HG02970 (cell line): ENCODE data around the gene CCDC175.

Experiments
- ATAC-seq: cut with Tn5 transposase; IDR thresholded peaks from one replicate; pipeline ENCODE4 v1.9.1; 2021; ENCODE audit warnings: mild to moderate bottlenecking, moderate library complexity, moderate number of reproducible peaks; ENCODE audit not compliant: unreplicated experiment, low FRiP score

The CCDC175 gene

GRCh38 chr14:59483363-59483762 lies 93.2 kb downstream of the CCDC175 start:
- no peak for ATAC-seq

- ATAC-seq: no peak
These were observed 93.9 kb downstream of the CCDC175 start for GRCh38 chr14:59482541-59483331.

DNA sequence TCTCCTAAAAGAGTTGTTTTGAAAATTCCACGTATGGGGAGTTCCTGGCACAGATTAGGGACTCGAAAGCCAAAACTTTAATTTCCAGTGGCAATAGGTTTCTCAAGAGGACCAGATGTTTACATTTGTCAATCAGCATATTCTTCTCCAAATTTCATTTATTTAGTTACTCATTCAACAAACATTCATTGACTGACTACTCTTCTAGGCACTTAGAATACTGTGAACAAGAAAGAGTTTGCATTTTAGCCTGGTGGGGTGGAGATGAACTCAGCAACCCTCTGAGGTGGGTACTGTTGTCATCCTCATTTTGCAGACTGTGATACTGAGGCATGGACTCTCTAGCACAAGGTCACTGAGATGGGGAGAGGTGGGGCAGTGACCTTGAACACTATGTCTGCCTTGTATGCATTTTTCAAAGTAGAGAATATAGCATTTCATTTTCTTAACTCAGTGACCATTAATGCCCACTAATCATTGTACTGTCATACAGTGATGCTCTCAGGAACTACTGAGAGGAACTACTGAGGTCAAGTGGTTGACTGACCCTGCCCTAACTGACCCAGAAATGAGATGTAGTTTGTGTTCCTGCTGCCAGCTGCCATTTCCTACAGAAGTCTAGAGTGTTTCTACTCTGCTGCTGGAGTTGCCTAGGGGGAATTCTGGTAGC lies 94.6 kb downstream of the CCDC175 start:
- ATAC-seq: no peak

- ATAC-seq: no peak
These were observed 95.2 kb downstream of the CCDC175 start for GRCh38 chr14:59481407-59481806.

DNA sequence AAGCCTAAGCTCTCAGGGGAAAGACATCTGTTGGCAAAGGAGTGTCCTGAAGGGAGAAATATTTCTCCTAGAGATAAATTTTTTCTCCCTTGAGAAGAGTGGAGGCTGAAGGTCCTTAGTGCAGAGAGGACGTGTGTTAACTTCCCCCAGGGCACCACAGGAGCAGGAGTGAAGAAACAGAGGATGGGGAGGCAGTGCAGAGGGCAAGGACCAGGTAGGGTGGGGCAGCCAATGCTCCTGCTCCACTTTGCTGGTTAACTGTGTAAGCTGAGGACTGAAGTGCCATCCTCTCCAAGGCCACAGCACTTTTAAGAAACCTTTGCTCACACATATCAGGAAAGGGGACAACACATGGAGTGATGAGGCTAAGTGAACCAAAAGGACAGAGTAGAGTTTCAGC lies 96.4 kb downstream of the CCDC175 start:
- ATAC-seq: no peak

GRCh38 chr14:59478540-59478939 lies 98.1 kb downstream of the CCDC175 start:
- ATAC-seq: no peak

- ATAC-seq: no peak
These were observed 100.9 kb downstream of the CCDC175 start for GRCh38 chr14:59475709-59476108.

DNA sequence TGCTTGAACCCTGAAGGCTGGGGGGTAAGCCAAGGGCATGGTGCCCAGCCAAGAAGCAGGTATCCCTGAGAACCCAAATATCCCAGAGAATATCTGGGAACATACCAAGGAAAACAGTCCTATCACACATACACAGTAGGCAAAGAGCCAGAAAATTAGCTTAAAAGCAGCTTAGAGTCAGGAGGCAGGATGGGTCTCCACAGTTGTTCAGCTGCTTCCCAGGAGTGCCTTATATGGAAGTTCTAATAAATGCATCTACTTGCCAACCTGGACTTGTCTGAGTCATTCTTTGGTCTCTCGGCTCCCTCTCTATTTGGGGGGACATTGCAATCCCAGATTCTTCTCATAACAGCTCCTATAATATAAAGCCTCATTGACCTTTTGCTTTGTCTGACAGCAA lies 102.4 kb downstream of the CCDC175 start:
- no peak for ATAC-seq

- ATAC-seq: no peak
These were observed 111.1 kb downstream of the CCDC175 start, which contains the start of gene GPR135 for GRCh38 chr14:59465316-59466135. GPR135 (minus strand) TSS chr14:59465380; CDS start chr14:59465226, 154 bp downstream.

DNA sequence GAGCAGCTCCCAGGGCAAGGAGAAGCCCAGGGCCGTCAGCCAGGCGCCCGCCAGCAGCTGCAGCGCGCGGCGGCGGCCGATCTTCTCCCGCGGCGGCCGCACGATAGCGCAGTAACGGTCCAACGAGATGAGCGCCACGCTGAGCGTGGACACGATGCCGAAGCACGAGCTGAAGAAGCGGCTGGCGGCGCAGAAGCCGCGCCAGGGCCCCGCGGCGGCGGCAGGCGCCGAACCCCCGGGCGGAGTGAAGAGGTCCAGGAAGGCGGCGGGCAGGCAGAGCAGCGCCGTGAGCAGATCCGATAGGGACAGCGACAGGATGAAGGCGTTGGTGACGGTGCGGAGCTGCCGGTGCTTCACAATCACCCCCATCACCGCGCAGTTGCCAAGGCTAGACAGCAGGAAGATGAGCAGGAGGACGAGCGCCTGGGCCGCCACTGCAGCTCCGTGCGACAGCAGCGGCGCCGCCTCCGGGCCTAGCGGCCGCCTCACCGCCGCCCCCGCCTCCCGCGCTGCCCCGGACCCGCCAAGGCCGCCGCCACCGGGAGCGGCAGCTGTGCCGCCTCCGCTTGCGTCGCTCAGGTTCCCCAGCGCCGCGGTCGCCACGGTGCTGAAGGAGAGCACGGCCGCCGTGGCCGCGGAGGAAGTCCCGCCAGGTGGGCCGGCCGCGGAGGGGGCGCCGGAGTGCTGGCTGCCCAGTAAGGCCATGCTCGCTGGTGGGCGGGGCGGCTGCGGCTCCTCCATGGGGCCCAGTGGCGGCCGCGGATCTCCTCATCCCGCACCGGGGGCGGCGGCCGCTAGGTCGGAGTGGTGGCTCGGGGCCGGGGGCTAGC lies 111.9 kb downstream of the CCDC175 start:
- peak; percentile 56 for ATAC-seq

DNA sequence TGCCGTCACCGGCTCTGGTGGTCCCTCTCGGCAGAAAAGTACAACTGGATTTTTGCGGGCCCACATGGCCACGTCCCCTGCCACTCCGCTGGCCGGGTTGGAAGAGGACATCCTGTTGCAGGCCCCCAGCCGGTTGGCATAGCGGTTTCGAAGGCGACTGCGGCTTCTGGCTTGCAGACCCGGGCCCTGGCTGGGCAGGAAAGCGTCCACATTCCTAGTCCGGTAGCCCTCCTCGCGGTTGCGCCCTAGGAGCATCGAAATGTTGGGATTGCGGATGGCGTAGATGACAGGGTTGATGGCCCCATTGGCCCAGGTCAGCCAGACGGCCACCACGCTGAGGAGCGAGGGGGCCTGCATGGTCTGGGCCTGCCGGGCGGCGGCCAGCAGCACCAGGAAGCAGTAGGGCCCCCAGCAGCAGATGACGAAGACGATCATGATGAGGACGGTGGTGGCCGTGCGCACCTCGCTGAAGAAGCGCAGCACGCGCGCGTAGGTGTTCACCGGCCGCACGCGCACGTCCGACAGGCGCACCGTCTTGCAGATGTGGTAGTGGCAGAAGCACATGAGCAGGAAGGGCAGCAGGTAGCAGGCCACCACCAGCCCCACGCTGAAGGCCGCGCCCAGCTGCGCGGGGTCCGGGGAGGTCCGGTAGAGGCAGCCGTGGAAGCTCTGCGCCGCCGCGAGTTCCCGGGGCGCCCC lies 112.7 kb downstream of the CCDC175 start:
- peak; percentile 21 for ATAC-seq

DNA sequence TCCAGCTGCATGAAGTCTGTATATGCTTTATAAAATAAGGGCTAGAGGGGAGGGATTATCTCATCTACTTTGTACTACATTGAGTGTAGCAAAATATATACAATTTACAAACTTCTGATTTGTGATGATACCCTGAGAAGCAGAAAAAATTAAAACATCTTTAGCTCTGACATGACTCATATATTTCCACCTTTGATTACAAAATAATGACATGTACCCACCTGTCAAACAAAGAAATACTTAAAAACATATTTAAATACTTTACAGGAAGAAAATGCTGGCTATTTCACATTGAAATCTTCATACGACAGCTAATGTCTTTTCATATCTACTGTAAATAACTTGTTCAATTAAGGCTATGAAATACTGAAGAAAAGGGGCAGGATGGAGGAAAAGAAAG lies 114.7 kb downstream of the CCDC175 start:
- no peak for ATAC-seq

DNA sequence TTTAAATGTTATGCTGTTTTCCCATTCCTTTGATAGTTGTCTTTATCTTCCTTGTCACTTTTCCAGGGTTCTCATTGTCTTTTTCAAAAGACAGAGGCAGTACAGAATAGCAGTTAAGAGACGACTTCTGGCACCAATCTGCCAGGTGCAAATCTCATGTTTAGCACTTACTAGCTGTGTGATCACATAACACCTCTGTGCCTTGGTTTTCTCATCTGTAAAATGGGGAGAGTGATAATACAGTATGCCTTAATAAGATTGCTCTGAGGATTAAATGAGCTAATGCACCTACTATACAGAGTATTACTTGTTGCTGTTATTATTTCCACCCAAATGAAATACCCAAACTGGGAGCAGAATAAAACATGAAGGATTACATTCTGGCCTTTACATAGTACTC lies 116.2 kb downstream of the CCDC175 start:
- no peak for ATAC-seq

GRCh38 chr14:59458486-59458885 lies 118.1 kb downstream of the CCDC175 start:
- ATAC-seq: no peak

DNA sequence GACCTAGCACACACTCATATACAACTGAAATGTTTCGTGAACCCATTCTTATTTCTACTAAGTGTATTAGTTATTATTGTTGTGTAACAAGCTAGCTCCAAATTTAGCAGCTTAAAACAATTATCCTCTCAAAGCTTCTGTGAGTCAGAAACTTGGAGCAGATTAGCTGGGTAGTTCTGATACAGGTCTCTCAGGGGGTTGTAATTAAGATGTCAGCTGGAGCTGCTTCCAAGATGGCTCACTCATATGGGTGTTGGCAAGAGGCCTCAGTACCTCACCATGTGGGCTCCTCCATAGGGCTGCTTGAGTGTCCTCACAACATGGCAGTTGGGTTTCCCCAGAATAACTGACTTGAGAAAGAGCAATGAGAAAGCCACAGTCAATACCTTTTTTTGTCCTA lies 121.2 kb downstream of the CCDC175 start:
- ATAC-seq: no peak
